22Rv1 (cell line): ENCODE results near the gene CCT6B.

Source experiments
- ZFX ChIP-seq: fragments of 450-650 bp; IDR thresholded peaks from 2 replicates; pipeline ENCODE4 v1.6.1; 2017; ENCODE audit warnings: antibody characterized with exemption, borderline replicate concordance
- TF ChIP-seq, protein P1 (sequence below): fragments of 450-650 bp; IDR thresholded peaks from 2 replicates; pipeline ENCODE4 v1.5.1; 2017; ENCODE audit warnings: mild to moderate bottlenecking

DNA sequence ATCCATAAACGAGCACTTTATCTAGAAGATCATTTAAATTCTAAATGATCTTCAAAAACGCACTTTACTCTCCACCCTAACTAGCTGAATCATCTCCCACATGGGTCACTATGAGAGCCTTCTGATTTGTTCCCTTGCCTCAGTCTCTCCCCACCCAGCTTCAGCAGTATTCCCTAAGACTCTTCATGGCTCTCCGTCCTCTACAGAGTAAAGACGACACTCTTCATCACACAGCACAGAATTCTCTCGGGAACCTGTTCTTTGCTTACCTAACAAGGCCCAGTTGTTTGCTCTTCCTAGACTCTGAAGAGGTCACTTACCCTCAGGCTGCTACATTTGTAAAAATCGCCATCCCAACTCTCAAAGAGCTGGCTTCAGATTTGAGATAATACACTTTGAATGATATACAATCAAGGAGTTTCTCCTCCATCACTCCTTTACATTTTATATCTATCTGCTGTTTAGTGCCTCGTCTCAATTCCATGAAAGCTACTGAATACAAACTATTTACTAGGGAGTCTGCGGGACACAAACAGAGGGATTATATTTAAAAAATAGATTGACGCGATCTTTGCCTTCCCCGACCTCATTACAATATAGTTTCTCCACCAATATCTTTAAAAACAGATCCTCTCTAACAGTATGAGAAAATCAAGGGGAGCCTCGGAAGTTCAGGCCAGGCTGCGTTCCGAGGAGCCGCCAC is 18.5 kb upstream of the CCT6B start:
- TF ChIP-seq, protein P1, sequence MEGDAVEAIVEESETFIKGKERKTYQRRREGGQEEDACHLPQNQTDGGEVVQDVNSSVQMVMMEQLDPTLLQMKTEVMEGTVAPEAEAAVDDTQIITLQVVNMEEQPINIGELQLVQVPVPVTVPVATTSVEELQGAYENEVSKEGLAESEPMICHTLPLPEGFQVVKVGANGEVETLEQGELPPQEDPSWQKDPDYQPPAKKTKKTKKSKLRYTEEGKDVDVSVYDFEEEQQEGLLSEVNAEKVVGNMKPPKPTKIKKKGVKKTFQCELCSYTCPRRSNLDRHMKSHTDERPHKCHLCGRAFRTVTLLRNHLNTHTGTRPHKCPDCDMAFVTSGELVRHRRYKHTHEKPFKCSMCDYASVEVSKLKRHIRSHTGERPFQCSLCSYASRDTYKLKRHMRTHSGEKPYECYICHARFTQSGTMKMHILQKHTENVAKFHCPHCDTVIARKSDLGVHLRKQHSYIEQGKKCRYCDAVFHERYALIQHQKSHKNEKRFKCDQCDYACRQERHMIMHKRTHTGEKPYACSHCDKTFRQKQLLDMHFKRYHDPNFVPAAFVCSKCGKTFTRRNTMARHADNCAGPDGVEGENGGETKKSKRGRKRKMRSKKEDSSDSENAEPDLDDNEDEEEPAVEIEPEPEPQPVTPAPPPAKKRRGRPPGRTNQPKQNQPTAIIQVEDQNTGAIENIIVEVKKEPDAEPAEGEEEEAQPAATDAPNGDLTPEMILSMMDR: no peak
- TF ChIP-seq ZFX: no peak
